GM23338 (cell line): Measurements from ENCODE around the gene TULP3. TPM values are rescaled to one million over a fixed set of nuclear protein-coding genes. Genes with fewer than 3 reads are reported as not detected.

Experiments
- ATAC-seq: fragments of 200-7000 bp; cut with Tn5 transposase; 3 replicates; pipeline ENCODE4 v1.9.1; 2020
- DNase-seq: peaks from one replicate; pipeline ENCODE4 v3.0.0-alpha.2; 2015; ENCODE audit warnings: low spot score
- H2AFZ ChIP-seq: fragments of 200-600 bp; sonication (generic); 2 replicates; pipeline ENCODE4 v1.8.0; 2016; ENCODE audit warnings: antibody characterized with exemption, mild to moderate bottlenecking, moderate library complexity
- H3F3A ChIP-seq: fragments of 200-600 bp; sonication (generic); replicated peaks from 2 replicates; pipeline ENCODE4 v1.8.0; 2017; ENCODE audit warnings: antibody characterized with exemption, mixed run types, low read depth
- H3K27ac ChIP-seq: fragments of 200-600 bp; sonication (generic); 2 replicates; pipeline ENCODE4 v1.6.1; 2016; ENCODE audit warnings: low read depth
- H3K27me3 ChIP-seq: fragments of 200-600 bp; sonication (generic); 2 replicates; pipeline ENCODE4 v1.8.0; 2016; ENCODE audit warnings: mild to moderate bottlenecking, mixed run types, moderate library complexity; ENCODE audit not compliant: insufficient read depth
- H3K36me3 ChIP-seq: fragments of 200-600 bp; sonication (generic); 2 replicates; pipeline ENCODE4 v1.8.0; 2016; ENCODE audit warnings: mild to moderate bottlenecking; ENCODE audit not compliant: insufficient read depth
- H3K4me1 ChIP-seq: fragments of 200-600 bp; sonication (generic); 2 replicates; pipeline ENCODE4 v1.8.0; 2016; ENCODE audit warnings: mild to moderate bottlenecking, moderate library complexity; ENCODE audit not compliant: insufficient read depth
- H3K4me2 ChIP-seq: fragments of 200-600 bp; sonication (generic); 2 replicates; pipeline ENCODE4 v1.7.1; 2017; ENCODE audit warnings: mixed run types
- H3K4me3 ChIP-seq: fragments of 200-600 bp; sonication (generic); 2 replicates; pipeline ENCODE4 v1.6.1; 2016; ENCODE audit warnings: mixed run types
- H3K79me2 ChIP-seq: fragments of 200-600 bp; sonication (generic); replicated peaks from 2 replicates; pipeline ENCODE4 v1.8.0; 2017; ENCODE audit warnings: mild to moderate bottlenecking; ENCODE audit not compliant: insufficient read depth
- H3K9me2 ChIP-seq: fragments of 200-600 bp; sonication (generic); 2 replicates; pipeline ENCODE4 v1.8.0; 2017; ENCODE audit not compliant: insufficient read depth
- H4K20me1 ChIP-seq: fragments of 200-600 bp; sonication (generic); replicated peaks from 2 replicates; pipeline ENCODE4 v1.8.0; 2017; ENCODE audit warnings: mild to moderate bottlenecking; ENCODE audit not compliant: insufficient read depth
- H3K27ac Mint-ChIP-seq: 2 replicates; pipeline ENCODE4 v1.8.0; 2020; ENCODE audit warnings: inconsistent platforms, mild to moderate bottlenecking, moderate library complexity, mixed read lengths
- H3K27me3 Mint-ChIP-seq: 3 replicates; pipeline ENCODE4 v1.8.0; 2022; ENCODE audit warnings: low read depth, mild to moderate bottlenecking, moderate library complexity, mixed read lengths, inconsistent platforms; ENCODE audit not compliant: insufficient read depth, poor library complexity
- H3K36me3 Mint-ChIP-seq: 3 replicates; pipeline ENCODE4 v1.8.0; 2021; ENCODE audit warnings: low read depth, mild to moderate bottlenecking, inconsistent platforms, moderate library complexity, mixed read lengths
- H3K4me1 Mint-ChIP-seq: 3 replicates; pipeline ENCODE4 v1.8.0; 2020; ENCODE audit warnings: mild to moderate bottlenecking, inconsistent platforms, mixed read lengths
- H3K4me3 Mint-ChIP-seq: 3 replicates; pipeline ENCODE4 v1.8.0; 2021; ENCODE audit warnings: moderate library complexity, mild to moderate bottlenecking, inconsistent platforms, mixed read lengths
- H3K9me3 Mint-ChIP-seq: 3 replicates; pipeline ENCODE4 v1.8.0; 2020; ENCODE audit warnings: moderate library complexity, mild to moderate bottlenecking, inconsistent platforms, mixed read lengths
- CREB1 ChIP-seq: fragments of 250-450 bp; sonication (Bioruptor Pico); IDR thresholded peaks from 2 replicates; pipeline ENCODE4 v1.5.0; 2020; ENCODE audit warnings: low read depth, mild to moderate bottlenecking, moderate library complexity
- EZH2 ChIP-seq: fragments of 200-600 bp; sonication (generic); IDR thresholded peaks from one replicate; pipeline ENCODE4 v1.8.0; 2017; ENCODE audit warnings: antibody characterized with exemption, mild to moderate bottlenecking, low read depth; ENCODE audit not compliant: unreplicated experiment
- JUNB ChIP-seq: IDR thresholded peaks from one replicate; pipeline ENCODE4 v1.6.1; 2016; ENCODE audit warnings: antibody characterized with exemption; ENCODE audit not compliant: unreplicated experiment
- NANOG ChIP-seq: IDR thresholded peaks from 2 replicates; pipeline ENCODE4 v1.6.1; 2016; ENCODE audit warnings: antibody characterized with exemption, borderline replicate concordance
- POLR2AphosphoS5 ChIP-seq: IDR thresholded peaks from 2 replicates; pipeline ENCODE4 v1.6.1; 2016; ENCODE audit warnings: antibody characterized with exemption, low read depth
- STAT1 ChIP-seq: IDR thresholded peaks from one replicate; pipeline ENCODE4 v1.6.1; 2016; ENCODE audit warnings: antibody characterized with exemption; ENCODE audit not compliant: unreplicated experiment
- ZNF114 ChIP-seq: fragments of 250-450 bp; sonication (Bioruptor Pico); IDR thresholded peaks from 2 replicates; pipeline ENCODE4 v1.5.0; 2020; ENCODE audit warnings: mild to moderate bottlenecking, moderate library complexity
- ZNF331 ChIP-seq: fragments of 250-450 bp; sonication (Bioruptor Pico); IDR thresholded peaks from 2 replicates; pipeline ENCODE4 v1.5.0; 2020; ENCODE audit warnings: low read depth, mild to moderate bottlenecking, moderate library complexity
- polyA plus RNA-seq: library from polyadenylated mRNA; unstranded; fragments of >200 nt; fragmentation: Nextera tagmentation; extraction: Ambion mirVana; gene quantifications from 2 replicates; pipeline ENCODE4 v1.2.1, GENCODE V29; 2016
- total RNA-seq: library from RNA; depleted of rRNA; stranded (reverse); fragments of >200 nt; shearing (Covaris generic); gene quantifications from 2 replicates; pipeline ENCODE4 v1.2.3, GENCODE V29; 2014
- TF ChIP-seq, protein P1 (sequence below): IDR thresholded peaks from 2 replicates; pipeline ENCODE4 v1.6.1; 2016; ENCODE audit warnings: antibody characterized with exemption
- TF ChIP-seq, protein P2 (sequence below): IDR thresholded peaks from one replicate; pipeline ENCODE4 v1.6.1; 2018; ENCODE audit warnings: antibody characterized with exemption; ENCODE audit not compliant: unreplicated experiment
- TF ChIP-seq, protein P3 (sequence below): fragments of 250-450 bp; sonication (Bioruptor Pico); IDR thresholded peaks from 2 replicates; pipeline ENCODE4 v1.5.0; 2020; ENCODE audit warnings: mild to moderate bottlenecking, moderate library complexity
- TF ChIP-seq, protein P4 (sequence below), 2 experiments: fragments of 200-600 bp in 1 of 2; sonication (generic) in 1 of 2; conservative IDR thresholded peaks; 2 replicates each; pipeline versions ENCODE4 v1.5.1 to v1.6.1; 2016 to 2017; ENCODE audit warnings: antibody characterized with exemption in 2 of 2, low read depth in 2 of 2, mild to moderate bottlenecking in 2 of 2, moderate library complexity in 1 of 2

The TULP3 gene
- total and polyA plus RNA-seq, 2 experiments from 2014 or later, result 15.1 to 18.8 TPM

DNA sequence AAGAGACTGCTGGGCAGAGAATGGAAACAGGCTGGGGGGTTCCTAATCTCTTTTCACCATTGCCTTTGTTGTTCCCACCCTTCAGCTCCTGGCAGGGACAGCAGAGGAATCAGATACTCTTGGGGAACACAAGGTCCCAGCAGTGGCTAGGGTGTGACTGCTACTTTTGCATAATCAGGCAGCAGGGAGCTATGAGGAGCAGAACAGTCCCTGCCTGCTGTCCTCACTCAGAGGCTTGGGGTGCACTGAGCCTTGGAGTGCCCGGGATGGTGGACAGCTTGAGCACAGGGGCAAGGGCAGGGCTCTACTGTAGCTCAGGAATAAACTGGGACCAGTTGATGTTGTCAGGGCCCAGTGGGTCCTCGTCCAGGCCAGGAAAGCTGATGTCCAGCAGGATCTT, 32.4 kb upstream of the TULP3 start:
- H2AFZ ChIP-seq, result no peak overlapping the region
- no peak overlapping the region for H3K4me2 ChIP-seq
- no peak for DNase-seq
- Mint-ChIP-seq H3K36me3 (peaks cover 51% of the 10 kb centered on the region), H3K4me1 (peaks cover 18% of the 10 kb centered on the region), H3K27ac (no peak overlapping the region), H3K9me3 (no peaks in the 10 kb centered on the region), H3K27me3 (peaks cover 26% of the 10 kb centered on the region), H3K4me3 (no peak overlapping the region)
- H3K27ac ChIP-seq, result no peak overlapping the region
- no peaks in the 10 kb centered on the region for H3K27me3 ChIP-seq
- H3K4me1 ChIP-seq, result peaks cover 8% of the 10 kb centered on the region; the same call in 1 of the 2 replicates
- TF ChIP-seq JUNB, result no peak
- TF ChIP-seq EZH2, result no peak
- TF ChIP-seq, protein P1, sequence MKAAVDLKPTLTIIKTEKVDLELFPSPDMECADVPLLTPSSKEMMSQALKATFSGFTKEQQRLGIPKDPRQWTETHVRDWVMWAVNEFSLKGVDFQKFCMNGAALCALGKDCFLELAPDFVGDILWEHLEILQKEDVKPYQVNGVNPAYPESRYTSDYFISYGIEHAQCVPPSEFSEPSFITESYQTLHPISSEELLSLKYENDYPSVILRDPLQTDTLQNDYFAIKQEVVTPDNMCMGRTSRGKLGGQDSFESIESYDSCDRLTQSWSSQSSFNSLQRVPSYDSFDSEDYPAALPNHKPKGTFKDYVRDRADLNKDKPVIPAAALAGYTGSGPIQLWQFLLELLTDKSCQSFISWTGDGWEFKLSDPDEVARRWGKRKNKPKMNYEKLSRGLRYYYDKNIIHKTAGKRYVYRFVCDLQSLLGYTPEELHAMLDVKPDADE, result no peak
- TF ChIP-seq POLR2AphosphoS5, result no peak; the same call in 1 of the 2 replicates
- TF ChIP-seq, protein P2, sequence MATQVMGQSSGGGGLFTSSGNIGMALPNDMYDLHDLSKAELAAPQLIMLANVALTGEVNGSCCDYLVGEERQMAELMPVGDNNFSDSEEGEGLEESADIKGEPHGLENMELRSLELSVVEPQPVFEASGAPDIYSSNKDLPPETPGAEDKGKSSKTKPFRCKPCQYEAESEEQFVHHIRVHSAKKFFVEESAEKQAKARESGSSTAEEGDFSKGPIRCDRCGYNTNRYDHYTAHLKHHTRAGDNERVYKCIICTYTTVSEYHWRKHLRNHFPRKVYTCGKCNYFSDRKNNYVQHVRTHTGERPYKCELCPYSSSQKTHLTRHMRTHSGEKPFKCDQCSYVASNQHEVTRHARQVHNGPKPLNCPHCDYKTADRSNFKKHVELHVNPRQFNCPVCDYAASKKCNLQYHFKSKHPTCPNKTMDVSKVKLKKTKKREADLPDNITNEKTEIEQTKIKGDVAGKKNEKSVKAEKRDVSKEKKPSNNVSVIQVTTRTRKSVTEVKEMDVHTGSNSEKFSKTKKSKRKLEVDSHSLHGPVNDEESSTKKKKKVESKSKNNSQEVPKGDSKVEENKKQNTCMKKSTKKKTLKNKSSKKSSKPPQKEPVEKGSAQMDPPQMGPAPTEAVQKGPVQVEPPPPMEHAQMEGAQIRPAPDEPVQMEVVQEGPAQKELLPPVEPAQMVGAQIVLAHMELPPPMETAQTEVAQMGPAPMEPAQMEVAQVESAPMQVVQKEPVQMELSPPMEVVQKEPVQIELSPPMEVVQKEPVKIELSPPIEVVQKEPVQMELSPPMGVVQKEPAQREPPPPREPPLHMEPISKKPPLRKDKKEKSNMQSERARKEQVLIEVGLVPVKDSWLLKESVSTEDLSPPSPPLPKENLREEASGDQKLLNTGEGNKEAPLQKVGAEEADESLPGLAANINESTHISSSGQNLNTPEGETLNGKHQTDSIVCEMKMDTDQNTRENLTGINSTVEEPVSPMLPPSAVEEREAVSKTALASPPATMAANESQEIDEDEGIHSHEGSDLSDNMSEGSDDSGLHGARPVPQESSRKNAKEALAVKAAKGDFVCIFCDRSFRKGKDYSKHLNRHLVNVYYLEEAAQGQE, result no peak
- TF ChIP-seq ZNF331 (CRISPR knock-in tag), result no peak
- TF ChIP-seq, protein P3, sequence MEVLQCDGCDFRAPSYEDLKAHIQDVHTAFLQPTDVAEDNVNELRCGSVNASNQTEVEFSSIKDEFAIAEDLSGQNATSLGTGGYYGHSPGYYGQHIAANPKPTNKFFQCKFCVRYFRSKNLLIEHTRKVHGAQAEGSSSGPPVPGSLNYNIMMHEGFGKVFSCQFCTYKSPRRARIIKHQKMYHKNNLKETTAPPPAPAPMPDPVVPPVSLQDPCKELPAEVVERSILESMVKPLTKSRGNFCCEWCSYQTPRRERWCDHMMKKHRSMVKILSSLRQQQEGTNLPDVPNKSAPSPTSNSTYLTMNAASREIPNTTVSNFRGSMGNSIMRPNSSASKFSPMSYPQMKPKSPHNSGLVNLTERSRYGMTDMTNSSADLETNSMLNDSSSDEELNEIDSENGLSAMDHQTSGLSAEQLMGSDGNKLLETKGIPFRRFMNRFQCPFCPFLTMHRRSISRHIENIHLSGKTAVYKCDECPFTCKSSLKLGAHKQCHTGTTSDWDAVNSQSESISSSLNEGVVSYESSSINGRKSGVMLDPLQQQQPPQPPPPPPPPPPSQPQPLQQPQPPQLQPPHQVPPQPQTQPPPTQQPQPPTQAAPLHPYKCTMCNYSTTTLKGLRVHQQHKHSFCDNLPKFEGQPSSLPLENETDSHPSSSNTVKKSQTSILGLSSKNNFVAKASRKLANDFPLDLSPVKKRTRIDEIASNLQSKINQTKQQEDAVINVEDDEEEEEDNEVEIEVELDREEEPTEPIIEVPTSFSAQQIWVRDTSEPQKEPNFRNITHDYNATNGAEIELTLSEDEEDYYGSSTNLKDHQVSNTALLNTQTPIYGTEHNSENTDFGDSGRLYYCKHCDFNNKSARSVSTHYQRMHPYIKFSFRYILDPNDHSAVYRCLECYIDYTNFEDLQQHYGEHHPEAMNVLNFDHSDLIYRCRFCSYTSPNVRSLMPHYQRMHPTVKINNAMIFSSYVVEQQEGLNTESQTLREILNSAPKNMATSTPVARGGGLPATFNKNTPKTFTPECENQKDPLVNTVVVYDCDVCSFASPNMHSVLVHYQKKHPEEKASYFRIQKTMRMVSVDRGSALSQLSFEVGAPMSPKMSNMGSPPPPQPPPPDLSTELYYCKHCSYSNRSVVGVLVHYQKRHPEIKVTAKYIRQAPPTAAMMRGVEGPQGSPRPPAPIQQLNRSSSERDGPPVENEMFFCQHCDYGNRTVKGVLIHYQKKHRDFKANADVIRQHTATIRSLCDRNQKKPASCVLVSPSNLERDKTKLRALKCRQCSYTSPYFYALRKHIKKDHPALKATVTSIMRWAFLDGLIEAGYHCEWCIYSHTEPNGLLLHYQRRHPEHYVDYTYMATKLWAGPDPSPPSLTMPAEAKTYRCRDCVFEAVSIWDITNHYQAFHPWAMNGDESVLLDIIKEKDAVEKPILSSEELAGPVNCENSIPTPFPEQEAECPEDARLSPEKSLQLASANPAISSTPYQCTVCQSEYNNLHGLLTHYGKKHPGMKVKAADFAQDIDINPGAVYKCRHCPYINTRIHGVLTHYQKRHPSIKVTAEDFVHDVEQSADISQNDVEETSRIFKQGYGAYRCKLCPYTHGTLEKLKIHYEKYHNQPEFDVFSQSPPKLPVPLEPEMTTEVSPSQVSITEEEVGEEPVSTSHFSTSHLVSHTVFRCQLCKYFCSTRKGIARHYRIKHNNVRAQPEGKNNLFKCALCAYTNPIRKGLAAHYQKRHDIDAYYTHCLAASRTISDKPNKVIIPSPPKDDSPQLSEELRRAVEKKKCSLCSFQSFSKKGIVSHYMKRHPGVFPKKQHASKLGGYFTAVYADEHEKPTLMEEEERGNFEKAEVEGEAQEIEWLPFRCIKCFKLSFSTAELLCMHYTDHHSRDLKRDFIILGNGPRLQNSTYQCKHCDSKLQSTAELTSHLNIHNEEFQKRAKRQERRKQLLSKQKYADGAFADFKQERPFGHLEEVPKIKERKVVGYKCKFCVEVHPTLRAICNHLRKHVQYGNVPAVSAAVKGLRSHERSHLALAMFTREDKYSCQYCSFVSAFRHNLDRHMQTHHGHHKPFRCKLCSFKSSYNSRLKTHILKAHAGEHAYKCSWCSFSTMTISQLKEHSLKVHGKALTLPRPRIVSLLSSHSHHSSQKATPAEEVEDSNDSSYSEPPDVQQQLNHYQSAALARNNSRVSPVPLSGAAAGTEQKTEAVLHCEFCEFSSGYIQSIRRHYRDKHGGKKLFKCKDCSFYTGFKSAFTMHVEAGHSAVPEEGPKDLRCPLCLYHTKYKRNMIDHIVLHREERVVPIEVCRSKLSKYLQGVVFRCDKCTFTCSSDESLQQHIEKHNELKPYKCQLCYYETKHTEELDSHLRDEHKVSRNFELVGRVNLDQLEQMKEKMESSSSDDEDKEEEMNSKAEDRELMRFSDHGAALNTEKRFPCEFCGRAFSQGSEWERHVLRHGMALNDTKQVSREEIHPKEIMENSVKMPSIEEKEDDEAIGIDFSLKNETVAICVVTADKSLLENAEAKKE, result no peak
- TF ChIP-seq STAT1, result no peak
- no peak for TF ChIP-seq NANOG
- TF ChIP-seq ZNF114 (CRISPR knock-in tag), result no peak
- TF ChIP-seq, protein P4, sequence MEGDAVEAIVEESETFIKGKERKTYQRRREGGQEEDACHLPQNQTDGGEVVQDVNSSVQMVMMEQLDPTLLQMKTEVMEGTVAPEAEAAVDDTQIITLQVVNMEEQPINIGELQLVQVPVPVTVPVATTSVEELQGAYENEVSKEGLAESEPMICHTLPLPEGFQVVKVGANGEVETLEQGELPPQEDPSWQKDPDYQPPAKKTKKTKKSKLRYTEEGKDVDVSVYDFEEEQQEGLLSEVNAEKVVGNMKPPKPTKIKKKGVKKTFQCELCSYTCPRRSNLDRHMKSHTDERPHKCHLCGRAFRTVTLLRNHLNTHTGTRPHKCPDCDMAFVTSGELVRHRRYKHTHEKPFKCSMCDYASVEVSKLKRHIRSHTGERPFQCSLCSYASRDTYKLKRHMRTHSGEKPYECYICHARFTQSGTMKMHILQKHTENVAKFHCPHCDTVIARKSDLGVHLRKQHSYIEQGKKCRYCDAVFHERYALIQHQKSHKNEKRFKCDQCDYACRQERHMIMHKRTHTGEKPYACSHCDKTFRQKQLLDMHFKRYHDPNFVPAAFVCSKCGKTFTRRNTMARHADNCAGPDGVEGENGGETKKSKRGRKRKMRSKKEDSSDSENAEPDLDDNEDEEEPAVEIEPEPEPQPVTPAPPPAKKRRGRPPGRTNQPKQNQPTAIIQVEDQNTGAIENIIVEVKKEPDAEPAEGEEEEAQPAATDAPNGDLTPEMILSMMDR (conservative IDR thresholded peaks at IDR 0.05; ENCODE audit: low read depth in 2 of 2), result no peak
- no peak for TF ChIP-seq CREB1
- peaks cover 9% of the 10 kb centered on the region; the same call in 1 of the 2 replicates for H4K20me1 ChIP-seq
- H3K4me3 ChIP-seq, result no peak overlapping the region
- H3K36me3 ChIP-seq, result peaks cover 22% of the 10 kb centered on the region
- 0 out of 2 replicates have a peak, but pooled peaks cover 7% of the 10 kb centered on the region for H3F3A ChIP-seq
- no peaks in the 10 kb centered on the region for H3K79me2 ChIP-seq
- H3K9me2 ChIP-seq, result no peaks in the 10 kb centered on the region
- no peak for ATAC-seq
